BJ (cell line): Measurements from ENCODE around the gene EYA2. TPM values are rescaled to one million over a fixed set of nuclear protein-coding genes. Genes with fewer than 3 reads are reported as not detected.

Source experiments
- CTCF ChIA-PET: fragments of 350-600 bp; formaldehyde crosslinking; extraction: SDS; loops from one replicate; lab custom pipeline; 2021; ENCODE audit warnings: antibody characterized with exemption, inconsistent platforms; lab: Yijun Ruan, JAX
- POLR2A ChIA-PET: fragments of 300-600 bp; sonication (Branson Sonifier 250); formaldehyde crosslinking; extraction: SDS; loops from one replicate; lab custom pipeline; 2021; ENCODE audit warnings: antibody characterized with exemption; lab: Charles Lee
- DNase-seq: peaks from one replicate; pipeline ENCODE4 v3.0.0-alpha.2; 2011; ENCODE audit warnings: low read depth
- H3K27me3 ChIP-seq: 2 replicates; pipeline ENCODE4 v1.6.0; 2011; ENCODE audit warnings: low read length; ENCODE audit not compliant: control insufficient read depth, insufficient read depth
- H3K36me3 ChIP-seq: 2 replicates; pipeline ENCODE4 v1.5.1; 2011; ENCODE audit warnings: low read length; ENCODE audit not compliant: control insufficient read depth, insufficient read depth
- H3K4me3 ChIP-seq: 2 replicates; pipeline ENCODE4 v1.5.1; 2011; ENCODE audit warnings: low read depth, mild to moderate bottlenecking, control low read depth, low read length
- polyA plus RNA-seq: library from polyadenylated mRNA; depleted of rRNA; stranded (reverse); fragments of >200 nt; gene quantifications from 2 replicates; pipeline ENCODE4 v1.2.3, GENCODE V29; 2011
- TF ChIP-seq, protein P1 (sequence below): IDR thresholded peaks from 2 replicates; pipeline ENCODE4 v1.5.1; 2011; ENCODE audit warnings: low read depth, mild to moderate bottlenecking, control low read depth, inconsistent platforms, low read length, moderate library complexity; ENCODE audit not compliant: insufficient read depth

Gene EYA2
- polyA plus RNA-seq, 1 experiment = 1.5 TPM

DNA sequence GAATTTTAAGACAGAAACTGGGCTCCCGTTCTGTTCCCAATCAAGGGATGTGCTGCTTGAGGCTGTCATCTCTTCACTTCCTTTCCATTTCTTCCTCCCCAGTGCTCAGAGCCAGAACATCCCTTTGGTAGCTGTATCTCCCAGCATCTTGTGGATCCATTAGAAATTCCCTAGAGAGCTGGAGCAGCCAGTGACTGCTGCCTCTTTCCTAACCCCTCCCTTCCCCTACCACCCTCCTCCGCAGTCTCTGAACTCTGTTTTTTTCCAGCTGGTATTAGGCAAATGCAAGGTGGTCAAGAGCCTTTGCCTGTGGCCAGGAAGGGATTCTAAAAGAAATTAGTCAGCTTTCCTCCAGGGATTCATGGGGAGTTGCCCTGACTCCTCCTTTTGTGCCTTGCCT is 208.0 kb downstream of the EYA2 start:
- Histone ChIP-seq H3K27me3 (no peaks in the 10 kb centered on the region), H3K36me3 (no peaks in the 10 kb centered on the region), H3K4me3 (no peak overlapping the region)
- ChIA-PET POLR2A (no interaction called here), CTCF (no interaction called here)
- TF ChIP-seq, protein P1, sequence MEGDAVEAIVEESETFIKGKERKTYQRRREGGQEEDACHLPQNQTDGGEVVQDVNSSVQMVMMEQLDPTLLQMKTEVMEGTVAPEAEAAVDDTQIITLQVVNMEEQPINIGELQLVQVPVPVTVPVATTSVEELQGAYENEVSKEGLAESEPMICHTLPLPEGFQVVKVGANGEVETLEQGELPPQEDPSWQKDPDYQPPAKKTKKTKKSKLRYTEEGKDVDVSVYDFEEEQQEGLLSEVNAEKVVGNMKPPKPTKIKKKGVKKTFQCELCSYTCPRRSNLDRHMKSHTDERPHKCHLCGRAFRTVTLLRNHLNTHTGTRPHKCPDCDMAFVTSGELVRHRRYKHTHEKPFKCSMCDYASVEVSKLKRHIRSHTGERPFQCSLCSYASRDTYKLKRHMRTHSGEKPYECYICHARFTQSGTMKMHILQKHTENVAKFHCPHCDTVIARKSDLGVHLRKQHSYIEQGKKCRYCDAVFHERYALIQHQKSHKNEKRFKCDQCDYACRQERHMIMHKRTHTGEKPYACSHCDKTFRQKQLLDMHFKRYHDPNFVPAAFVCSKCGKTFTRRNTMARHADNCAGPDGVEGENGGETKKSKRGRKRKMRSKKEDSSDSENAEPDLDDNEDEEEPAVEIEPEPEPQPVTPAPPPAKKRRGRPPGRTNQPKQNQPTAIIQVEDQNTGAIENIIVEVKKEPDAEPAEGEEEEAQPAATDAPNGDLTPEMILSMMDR = no peak
- DNase-seq = no peak

DNA sequence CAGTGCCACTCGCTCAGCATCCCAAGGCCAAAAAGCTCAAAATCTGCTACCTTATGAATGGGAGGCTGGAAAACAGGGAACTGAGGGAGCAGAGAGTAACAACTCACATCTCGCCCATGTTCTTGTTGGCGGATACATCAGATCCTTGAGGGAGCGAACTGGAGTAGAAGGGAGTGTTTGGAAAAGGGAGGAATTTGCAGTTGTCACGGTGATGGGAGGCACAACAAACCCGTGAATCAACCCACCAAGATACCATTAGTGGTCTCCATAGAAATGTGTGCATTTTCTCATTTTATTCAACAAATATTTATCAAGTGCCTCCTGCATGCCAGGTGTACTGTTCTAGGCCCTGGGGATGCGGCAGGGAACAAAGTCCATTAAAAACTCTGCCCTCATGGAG is 212.1 kb downstream of the EYA2 start:
- no peak overlapping the region for H3K4me3 ChIP-seq
- no peaks in the 10 kb centered on the region for H3K36me3 ChIP-seq
- no peaks in the 10 kb centered on the region for H3K27me3 ChIP-seq
- POLR2A ChIA-PET = no interaction called here
- CTCF ChIA-PET = no interaction called here
- TF ChIP-seq, protein P1 = no peak
- DNase-seq = no peak

DNA sequence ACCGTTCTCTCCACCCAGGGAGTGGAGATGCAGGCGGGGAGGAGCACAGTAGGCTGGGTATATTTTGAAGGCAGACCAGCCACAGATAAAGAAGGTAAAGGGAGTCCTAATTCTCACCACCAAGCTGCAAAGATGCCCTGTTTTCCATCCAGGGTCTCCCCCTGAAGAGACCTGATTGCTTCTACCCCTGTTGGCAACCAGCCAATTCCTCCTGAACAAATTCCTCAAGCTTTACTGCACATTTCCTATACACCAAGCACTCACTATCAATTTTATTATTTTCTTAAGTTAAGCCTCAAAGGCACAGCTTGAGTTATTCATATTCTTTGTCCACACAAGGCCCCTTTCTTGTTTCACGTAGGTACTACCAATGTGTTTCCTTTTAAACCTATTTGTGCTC is 214.4 kb downstream of the EYA2 start:
- no peaks in the 10 kb centered on the region for H3K36me3 ChIP-seq

DNA sequence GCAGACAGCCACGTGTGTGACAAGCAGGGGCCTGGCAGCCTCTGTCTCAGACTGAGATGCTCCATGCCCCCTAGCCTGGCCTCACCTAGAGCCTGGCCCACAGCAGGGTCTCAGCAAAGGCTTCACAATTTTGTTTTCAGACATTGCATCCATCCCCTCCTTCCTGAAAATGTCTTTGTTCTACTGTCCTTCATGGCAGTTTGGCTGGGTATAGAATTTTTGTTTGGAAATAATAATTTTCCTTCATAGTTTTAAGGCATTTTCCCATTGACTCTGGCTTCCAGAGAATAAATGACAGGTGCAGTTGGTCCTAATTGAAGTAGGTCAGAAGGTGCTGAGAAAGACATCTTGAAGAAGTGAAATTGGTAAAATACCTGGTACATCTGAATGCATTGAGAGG is 216.2 kb downstream of the EYA2 start:
- POLR2A ChIA-PET = no interaction called here
- Histone ChIP-seq H3K27me3 (no peaks in the 10 kb centered on the region), H3K36me3 (no peaks in the 10 kb centered on the region), H3K4me3 (no peak overlapping the region)
- CTCF ChIA-PET = no interaction called here
- no peak for DNase-seq
- TF ChIP-seq, protein P1 = no peak

More for the DNA sequence above, 214.4 kb downstream of the EYA2 start:
- DNase-seq = no peak
- ChIA-PET CTCF (no interaction called here), POLR2A (no interaction called here)
- TF ChIP-seq, protein P1 = no peak
- H3K4me3 ChIP-seq = no peak overlapping the region
- H3K27me3 ChIP-seq = no peaks in the 10 kb centered on the region

DNA sequence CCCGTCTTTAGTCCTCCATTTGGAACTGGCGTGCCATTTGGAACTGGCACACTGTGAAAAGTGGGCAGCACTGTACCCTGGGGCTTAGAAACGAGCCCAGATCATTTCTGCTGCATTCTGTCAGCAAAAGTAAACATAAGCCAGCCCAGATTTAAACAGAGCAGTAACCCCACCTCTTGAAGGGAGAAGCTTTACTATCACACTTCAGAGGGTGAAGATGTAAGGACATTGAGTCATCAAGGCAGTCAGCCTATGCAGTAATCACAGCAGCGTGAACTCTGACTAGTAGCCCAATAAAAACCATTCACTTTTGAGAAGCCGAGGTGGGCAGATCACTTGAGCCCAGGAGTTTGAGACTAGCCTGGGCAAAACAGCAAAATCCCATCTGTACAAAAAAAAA is 216.9 kb downstream of the EYA2 start:
- H3K36me3 ChIP-seq = no peaks in the 10 kb centered on the region
- ChIA-PET CTCF (no interaction called here), POLR2A (no interaction called here)
- H3K4me3 ChIP-seq = no peak overlapping the region
- DNase-seq = no peak
- H3K27me3 ChIP-seq = no peaks in the 10 kb centered on the region
- TF ChIP-seq, protein P1 = no peak
